H1 (cell line): ENCODE measurements around the gene ZNF462.

Experiments used
- EP300 ChIP-seq, 2 experiments: IDR thresholded peaks; 1 replicate in 1 of 2; 2 replicates in 1 of 2; pipeline ENCODE4 v1.6.1; 2011 to 2012; ENCODE audit warnings: low read depth in 2 of 2, low read length in 2 of 2, mild to moderate bottlenecking in 2 of 2, borderline replicate concordance in 1 of 2, inconsistent platforms in 1 of 2, moderate library complexity in 1 of 2
- EZH2 ChIP-seq: fragments of 200-600 bp; sonication (generic); IDR thresholded peaks from 2 replicates; pipeline ENCODE4 v1.7.1; 2012; ENCODE audit warnings: low read depth, mild to moderate bottlenecking, moderate library complexity, low read length, inconsistent platforms; ENCODE audit not compliant: severe bottlenecking

- TF ChIP-seq EP300 (IDR thresholded peaks at IDR 0.05; ENCODE audit: borderline replicate concordance in 1 of 2, low read depth in 2 of 2, low read length in 2 of 2) (no peak), EZH2 (no peak)
Measured at GRCh38 chr9:106868565-106868964, 5.6 kb downstream of the ZNF462 start.
